ENCODE measurements around the gene OTULIN.

- no peak for TF ChIP-seq CTCF (IDR thresholded peaks at IDR 0.05; ENCODE audit: insufficient read depth, low read length)
- no peak for TF ChIP-seq POLR2AphosphoS5 (IDR thresholded peaks at IDR 0.05; ENCODE audit: low read depth)
- TF ChIP-seq REST (IDR thresholded peaks at IDR 0.05; ENCODE audit: insufficient replicate concordance, low read depth), result no peak
- TF ChIP-seq GABPA (IDR thresholded peaks at IDR 0.05; ENCODE audit: low read depth), result no peak
Measured at GRCh38 chr5:14700478-14701436, 36.2 kb downstream of the OTULIN start.

All from HL-60 (cell line).